ENCODE data around the gene NAALADL2.

Gene NAALADL2

DNA sequence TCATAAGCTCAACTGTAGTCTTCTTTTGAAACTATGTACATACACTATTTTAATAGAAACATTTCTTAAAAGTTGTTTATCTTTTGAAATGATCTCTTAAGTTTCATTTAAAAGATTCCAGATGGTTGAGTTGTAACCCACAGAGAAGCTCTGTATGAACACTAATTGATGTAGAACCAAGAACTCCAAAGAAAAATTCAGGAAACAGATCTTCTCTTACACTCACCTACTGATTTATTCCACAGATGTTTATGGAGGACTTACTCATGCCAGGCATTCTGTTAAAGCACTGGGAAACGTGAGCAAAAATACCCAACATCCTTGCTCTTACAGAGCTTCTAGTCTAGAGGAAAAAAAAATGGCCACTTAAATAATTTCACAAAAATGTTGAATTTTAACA is 551.1 kb downstream of the NAALADL2 start:
- Histone ChIP-seq H3K27me3 (ENCODE audit: insufficient read depth, low read length, poor library complexity) (no peaks in the 10 kb centered on the region), H3K27ac (ENCODE audit: low read length) (no peak overlapping the region)
- no peak for ATAC-seq (ENCODE audit: insufficient read depth, low read depth)

DNA sequence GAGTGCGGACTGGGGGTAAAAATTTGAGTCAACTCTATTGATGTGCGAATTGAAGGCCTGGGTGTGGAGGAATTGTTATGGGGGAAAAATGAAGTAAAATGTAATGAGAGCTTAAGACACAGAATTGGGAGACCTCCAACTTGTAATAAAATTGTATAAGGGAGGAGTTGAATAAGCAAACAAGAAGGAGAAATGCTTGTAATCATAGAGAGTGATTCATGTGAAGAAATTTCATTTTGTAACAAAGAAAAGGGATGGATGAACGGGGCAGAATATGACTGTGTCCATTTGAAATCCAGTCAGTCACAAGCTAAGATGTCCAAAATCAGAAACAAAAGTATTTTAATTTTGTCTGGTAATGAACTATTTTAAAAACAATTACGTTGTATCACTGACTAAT is 552.3 kb downstream of the NAALADL2 start:
- ATAC-seq (ENCODE audit: insufficient read depth, low read depth) (no peak), DNase-seq (no peak)
- no peaks in the 10 kb centered on the region for H3K27me3 ChIP-seq (ENCODE audit: insufficient read depth, low read length, poor library complexity)
- H3K4me2 ChIP-seq (ENCODE audit: insufficient read depth, low read length), result no peak overlapping the region
- no peaks in the 10 kb centered on the region for H3K9me3 ChIP-seq (ENCODE audit: insufficient read depth, low read length, severe bottlenecking)
- no peaks in the 10 kb centered on the region for H3K36me3 ChIP-seq (ENCODE audit: insufficient read depth, low read length)
- no peak overlapping the region for H2AFZ ChIP-seq (ENCODE audit: low read depth, low read length)
- no peak overlapping the region for H3K27ac ChIP-seq (ENCODE audit: low read length)
- H3K9ac ChIP-seq (ENCODE audit: low read depth, low read length), result no peak overlapping the region
- no peak for TF ChIP-seq EZH2 (IDR thresholded peaks at IDR 0.05; ENCODE audit: borderline replicate concordance, low read depth, low read length, severe bottlenecking)
- TF ChIP-seq CTCF (IDR thresholded peaks at IDR 0.05; ENCODE audit: borderline replicate concordance, extremely low read depth, low read length, poor library complexity, severe bottlenecking), result no peak
- H3K4me1 ChIP-seq (ENCODE audit: insufficient read depth, low read length), result no peaks in the 10 kb centered on the region
- H4K20me1 ChIP-seq (ENCODE audit: insufficient read depth, low read length), result no peaks in the 10 kb centered on the region
- H3K4me3 ChIP-seq (ENCODE audit: low read depth in 1 of 2, low read length in 2 of 2), result no peak overlapping the region
- H3K79me2 ChIP-seq (ENCODE audit: insufficient read depth, low read length), result no peaks in the 10 kb centered on the region

More for the DNA sequence above, 551.1 kb downstream of the NAALADL2 start:
- H3K4me1 ChIP-seq (ENCODE audit: insufficient read depth, low read length), result no peaks in the 10 kb centered on the region
- TF ChIP-seq CTCF (IDR thresholded peaks at IDR 0.05; ENCODE audit: borderline replicate concordance, extremely low read depth, low read length, poor library complexity, severe bottlenecking), result no peak
- TF ChIP-seq EZH2 (IDR thresholded peaks at IDR 0.05; ENCODE audit: borderline replicate concordance, low read depth, low read length, severe bottlenecking), result no peak
- no peak overlapping the region for H3K4me2 ChIP-seq (ENCODE audit: insufficient read depth, low read length)
- H4K20me1 ChIP-seq (ENCODE audit: insufficient read depth, low read length), result no peaks in the 10 kb centered on the region
- H3K9me3 ChIP-seq (ENCODE audit: insufficient read depth, low read length, severe bottlenecking), result no peaks in the 10 kb centered on the region
- H3K79me2 ChIP-seq (ENCODE audit: insufficient read depth, low read length), result no peaks in the 10 kb centered on the region
- H3K4me3 ChIP-seq (ENCODE audit: low read depth in 1 of 2, low read length in 2 of 2), result no peak overlapping the region
- H3K9ac ChIP-seq (ENCODE audit: low read depth, low read length), result no peak overlapping the region
- no peak overlapping the region for H2AFZ ChIP-seq (ENCODE audit: low read depth, low read length)
- no peaks in the 10 kb centered on the region for H3K36me3 ChIP-seq (ENCODE audit: insufficient read depth, low read length)
- DNase-seq, result no peak

GRCh38 chr3:175411946-175412345 is 552.8 kb downstream of the NAALADL2 start:
- Histone ChIP-seq H3K27me3 (ENCODE audit: insufficient read depth, low read length, poor library complexity) (no peaks in the 10 kb centered on the region), H2AFZ (ENCODE audit: low read depth, low read length) (no peak overlapping the region), H3K9ac (ENCODE audit: low read depth, low read length) (no peak overlapping the region), H3K27ac (ENCODE audit: low read length) (no peak overlapping the region), H3K9me3 (ENCODE audit: insufficient read depth, low read length, severe bottlenecking) (no peaks in the 10 kb centered on the region), H4K20me1 (ENCODE audit: insufficient read depth, low read length) (no peaks in the 10 kb centered on the region), H3K79me2 (ENCODE audit: insufficient read depth, low read length) (no peaks in the 10 kb centered on the region), H3K4me2 (ENCODE audit: insufficient read depth, low read length) (no peak overlapping the region), H3K36me3 (ENCODE audit: insufficient read depth, low read length) (no peaks in the 10 kb centered on the region), H3K4me3 (ENCODE audit: low read depth in 1 of 2, low read length in 2 of 2) (no peak overlapping the region), H3K4me1 (ENCODE audit: insufficient read depth, low read length) (no peaks in the 10 kb centered on the region)
- TF ChIP-seq CTCF (IDR thresholded peaks at IDR 0.05; ENCODE audit: borderline replicate concordance, extremely low read depth, low read length, poor library complexity, severe bottlenecking) (no peak), EZH2 (IDR thresholded peaks at IDR 0.05; ENCODE audit: borderline replicate concordance, low read depth, low read length, severe bottlenecking) (no peak)
- DNase-seq, result no peak
- no peak for ATAC-seq (ENCODE audit: insufficient read depth, low read depth)

- Histone ChIP-seq H2AFZ (ENCODE audit: low read depth, low read length) (no peak overlapping the region), H3K9me3 (ENCODE audit: insufficient read depth, low read length, severe bottlenecking) (no peaks in the 10 kb centered on the region), H4K20me1 (ENCODE audit: insufficient read depth, low read length) (no peaks in the 10 kb centered on the region), H3K36me3 (ENCODE audit: insufficient read depth, low read length) (no peaks in the 10 kb centered on the region), H3K27me3 (ENCODE audit: insufficient read depth, low read length, poor library complexity) (no peaks in the 10 kb centered on the region), H3K27ac (ENCODE audit: low read length) (no peak overlapping the region), H3K4me1 (ENCODE audit: insufficient read depth, low read length) (no peaks in the 10 kb centered on the region), H3K4me2 (ENCODE audit: insufficient read depth, low read length) (no peak overlapping the region), H3K9ac (ENCODE audit: low read depth, low read length) (no peak overlapping the region), H3K4me3 (ENCODE audit: low read depth in 1 of 2, low read length in 2 of 2) (no peak overlapping the region), H3K79me2 (ENCODE audit: insufficient read depth, low read length) (no peaks in the 10 kb centered on the region)
- no peak for TF ChIP-seq CTCF (IDR thresholded peaks at IDR 0.05; ENCODE audit: borderline replicate concordance, extremely low read depth, low read length, poor library complexity, severe bottlenecking)
- TF ChIP-seq EZH2 (IDR thresholded peaks at IDR 0.05; ENCODE audit: borderline replicate concordance, low read depth, low read length, severe bottlenecking), result no peak
- DNase-seq (no peak), ATAC-seq (ENCODE audit: insufficient read depth, low read depth) (no peak)
Observed at GRCh38 chr3:175413926-175414325, 554.8 kb downstream of the NAALADL2 start.

Data from DND-41 (cell line).